Sigmoid colon (tissue), 4 donors: ENCODE measurements around the gene SNRPB.

ENCODE experiments used
- CTCF ChIP-seq, 4 experiments: fragments of 450-650 bp in 3 of 4; fragments of 200-600 bp in 1 of 4; IDR thresholded peaks; one replicate each; pipeline ENCODE4 v1.5.1; 2016 to 2019; ENCODE audit warnings: antibody characterized with exemption in 4 of 4, mild to moderate bottlenecking in 3 of 4, moderate library complexity in 2 of 4
- EP300 ChIP-seq, 4 donors: sonication (generic); formaldehyde crosslinking; IDR thresholded peaks; one replicate each; pipeline ENCODE4 v1.6.1; 2017; ENCODE audit warnings: antibody characterized with exemption in 4 of 4
- POLR2A ChIP-seq, 2 donors: fragments of 450-650 bp; IDR thresholded peaks; one replicate each; pipeline ENCODE4 v1.6.1; 2016; ENCODE audit warnings: antibody characterized with exemption in 2 of 2, mild to moderate bottlenecking in 2 of 2, moderate library complexity in 2 of 2
- POLR2AphosphoS5 ChIP-seq, 4 donors: sonication (generic); formaldehyde crosslinking; IDR thresholded peaks; one replicate each; pipeline ENCODE4 v1.6.1; 2017; ENCODE audit warnings: antibody characterized with exemption in 4 of 4

GRCh38 chr20:2453792-2454191 is 16.8 kb downstream of the SNRPB start:
- TF ChIP-seq CTCF (IDR thresholded peaks at IDR 0.05) (no peak), POLR2A (IDR thresholded peaks at IDR 0.05) (no peak), POLR2AphosphoS5 (IDR thresholded peaks at IDR 0.05) (no peak), EP300 (IDR thresholded peaks at IDR 0.05) (no peak)
